ENCODE data around the gene RPS19.

DNA sequence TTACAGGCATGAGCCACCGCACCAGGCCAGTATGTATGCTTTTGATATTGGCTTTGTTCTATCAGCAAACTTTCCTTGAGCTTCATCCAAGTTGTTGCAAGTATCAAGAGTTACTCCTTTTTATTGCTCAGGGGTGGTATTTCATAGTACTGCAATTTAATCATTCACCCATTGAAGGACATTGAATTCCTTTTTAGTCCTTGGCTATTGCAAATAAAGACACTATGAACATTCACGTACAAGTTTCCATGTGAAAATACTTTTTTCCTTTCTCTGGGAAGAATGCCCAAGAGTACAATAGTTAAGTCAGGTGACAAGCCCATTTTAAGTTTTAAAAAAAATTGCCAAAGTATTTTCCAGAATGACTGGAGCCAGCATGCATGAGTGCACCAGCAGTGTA lies 43.3 kb upstream of the RPS19 start:
- TF ChIP-seq, protein P1, sequence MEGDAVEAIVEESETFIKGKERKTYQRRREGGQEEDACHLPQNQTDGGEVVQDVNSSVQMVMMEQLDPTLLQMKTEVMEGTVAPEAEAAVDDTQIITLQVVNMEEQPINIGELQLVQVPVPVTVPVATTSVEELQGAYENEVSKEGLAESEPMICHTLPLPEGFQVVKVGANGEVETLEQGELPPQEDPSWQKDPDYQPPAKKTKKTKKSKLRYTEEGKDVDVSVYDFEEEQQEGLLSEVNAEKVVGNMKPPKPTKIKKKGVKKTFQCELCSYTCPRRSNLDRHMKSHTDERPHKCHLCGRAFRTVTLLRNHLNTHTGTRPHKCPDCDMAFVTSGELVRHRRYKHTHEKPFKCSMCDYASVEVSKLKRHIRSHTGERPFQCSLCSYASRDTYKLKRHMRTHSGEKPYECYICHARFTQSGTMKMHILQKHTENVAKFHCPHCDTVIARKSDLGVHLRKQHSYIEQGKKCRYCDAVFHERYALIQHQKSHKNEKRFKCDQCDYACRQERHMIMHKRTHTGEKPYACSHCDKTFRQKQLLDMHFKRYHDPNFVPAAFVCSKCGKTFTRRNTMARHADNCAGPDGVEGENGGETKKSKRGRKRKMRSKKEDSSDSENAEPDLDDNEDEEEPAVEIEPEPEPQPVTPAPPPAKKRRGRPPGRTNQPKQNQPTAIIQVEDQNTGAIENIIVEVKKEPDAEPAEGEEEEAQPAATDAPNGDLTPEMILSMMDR (IDR thresholded peaks at IDR 0.05; ENCODE audit: low read depth, low read length), result no peak
- TF ChIP-seq POLR2A (IDR thresholded peaks at IDR 0.05; ENCODE audit: extremely low read depth, insufficient read length), result no peak
- TF ChIP-seq, protein P2, sequence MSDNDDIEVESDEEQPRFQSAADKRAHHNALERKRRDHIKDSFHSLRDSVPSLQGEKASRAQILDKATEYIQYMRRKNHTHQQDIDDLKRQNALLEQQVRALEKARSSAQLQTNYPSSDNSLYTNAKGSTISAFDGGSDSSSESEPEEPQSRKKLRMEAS (IDR thresholded peaks at IDR 0.05; ENCODE audit: low read depth, low read length), result no peak
